Right lobe of liver (tissue), 6 donors: ENCODE data around the gene IL31RA. TPM values are rescaled to one million over a fixed set of nuclear protein-coding genes. Genes with fewer than 3 reads are reported as not detected.

ENCODE experiments used
- ATAC-seq, 4 donors: fragments of 200-7000 bp; cut with Tn5 transposase; one replicate each; pipeline ENCODE4 v1.9.1; 2020; ENCODE audit warnings: mild to moderate bottlenecking in 4 of 4, moderate library complexity in 4 of 4
- DNase-seq, 3 donors: peaks; one replicate each; pipeline ENCODE4 v3.0.0-alpha.2; 2020
- H3K27ac ChIP-seq, 3 donors: fragments of 200-600 bp; one replicate each; pipeline ENCODE4 v1.8.0; 2022
- H3K27me3 ChIP-seq, 2 donors: fragments of 200-600 bp; one replicate each; pipeline ENCODE4 v1.8.0; 2022
- H3K36me3 ChIP-seq, 4 donors: fragments of 200-600 bp; sonication (generic) in 1 of 4; one replicate each; pipeline versions ENCODE4 v1.5.1 to v1.8.0; 2017 to 2022; ENCODE audit warnings: control low read depth in 1 of 4
- H3K4me1 ChIP-seq, 4 donors: fragments of 200-600 bp; sonication (generic) in 1 of 4; one replicate each; pipeline versions ENCODE4 v1.5.1 to v1.8.0; 2017 to 2022; ENCODE audit warnings: control low read depth in 1 of 4
- H3K4me3 ChIP-seq, 3 donors: fragments of 200-600 bp; one replicate each; pipeline ENCODE4 v1.8.0; 2022
- H3K9me3 ChIP-seq, 4 donors: fragments of 200-600 bp; sonication (generic) in 1 of 4; one replicate each; pipeline versions ENCODE4 v1.5.1 to v1.8.0; 2017 to 2022; ENCODE audit warnings: control low read depth in 1 of 4
- CTCF ChIP-seq, 4 donors: fragments of 200-600 bp in 3 of 4; fragments of 450-650 bp in 1 of 4; IDR thresholded peaks; one replicate each; pipeline versions ENCODE4 v1.5.1 to v1.8.0; 2016 to 2022; ENCODE audit warnings: antibody characterized with exemption in 4 of 4, mild to moderate bottlenecking in 2 of 4
- POLR2A ChIP-seq: fragments of 450-650 bp; IDR thresholded peaks from one replicate; pipeline ENCODE4 v1.6.1; 2017; ENCODE audit warnings: antibody characterized with exemption, mild to moderate bottlenecking
- WGBS: methylation state at CpG from one replicate; pipeline ENCODE4 v1.1.6; 2018; ENCODE audit warnings: low coverage, low lambda C conversion rate; ENCODE audit not compliant: insufficient coverage; ENCODE audit errors: missing lambda C conversion rate; 5-methylcytosine and 5-hydroxymethylcytosine counted together
- intact Hi-C, 2 donors: fragments of 100-400 bp; cut with DNase I; formaldehyde crosslinking; loops; one replicate each; pipeline versions ENCODE4 v1.11.2 to v1.14.1; 2022
- total RNA-seq, 6 experiments: library from RNA; depleted of rRNA in 2 of 6; stranded (reverse); fragments of >200 nt in 2 of 6; fragmentation: NEBNext Ultra II Directional in 3 of 6; extraction: Animal tissue kit (Norgen Biotek cat#: 25700) in 3 of 6; gene quantifications; one replicate each; pipeline versions ENCODE4 v1.1.0 to v1.2.4, GENCODE V29; 2016 to 2023
- donor health status: DM: no; HTN: yes; CAD: no.
- donor health status: DM: no; HTN: no; CAD: no.
- donor health status: DM: no; HTN: no; CAD: no.
- donor health status: DM: no; HTN: yes; CAD: no.
- donor health status: DM: no; HTN: yes; CAD: no.

The IL31RA gene
- total RNA-seq, 6 experiments from 2014 or later: not detected

DNA sequence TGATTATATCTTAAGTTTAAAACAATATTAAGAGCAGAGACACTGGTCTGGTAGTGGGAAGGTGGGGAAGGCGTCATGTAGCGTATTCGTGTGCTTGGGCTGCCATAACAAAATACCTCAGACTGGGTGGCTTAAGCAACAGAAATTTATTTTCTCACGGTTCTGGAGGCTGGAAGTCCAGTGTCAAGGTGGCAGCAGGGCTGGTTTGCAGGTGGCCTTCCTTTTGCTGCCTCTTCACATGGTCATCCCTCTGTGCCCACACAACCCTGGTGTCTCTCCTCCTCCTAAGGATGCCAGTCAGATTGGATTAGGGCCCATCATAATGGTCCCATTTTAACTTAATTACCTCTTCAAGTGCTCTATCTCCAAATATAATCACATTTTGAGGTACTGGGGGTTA, 9.6 kb downstream of the IL31RA start:
- no peaks in the 10 kb centered on the region for H3K4me1 ChIP-seq
- TF ChIP-seq CTCF (IDR thresholded peaks at IDR 0.05) (no peak), POLR2A (no peak)
- DNase-seq (no peak), ATAC-seq (no peak)
- H3K27me3 ChIP-seq: no peaks in the 10 kb centered on the region
- no peaks in the 10 kb centered on the region for H3K36me3 ChIP-seq
- no peak overlapping the region for H3K4me3 ChIP-seq
- H3K27ac ChIP-seq: no peak overlapping the region
- WGBS: 75% methylated on average over 4 of the region's 4 CpGs
- intact Hi-C loops: no loop called here
- H3K9me3 ChIP-seq: no peaks in the 10 kb centered on the region

DNA sequence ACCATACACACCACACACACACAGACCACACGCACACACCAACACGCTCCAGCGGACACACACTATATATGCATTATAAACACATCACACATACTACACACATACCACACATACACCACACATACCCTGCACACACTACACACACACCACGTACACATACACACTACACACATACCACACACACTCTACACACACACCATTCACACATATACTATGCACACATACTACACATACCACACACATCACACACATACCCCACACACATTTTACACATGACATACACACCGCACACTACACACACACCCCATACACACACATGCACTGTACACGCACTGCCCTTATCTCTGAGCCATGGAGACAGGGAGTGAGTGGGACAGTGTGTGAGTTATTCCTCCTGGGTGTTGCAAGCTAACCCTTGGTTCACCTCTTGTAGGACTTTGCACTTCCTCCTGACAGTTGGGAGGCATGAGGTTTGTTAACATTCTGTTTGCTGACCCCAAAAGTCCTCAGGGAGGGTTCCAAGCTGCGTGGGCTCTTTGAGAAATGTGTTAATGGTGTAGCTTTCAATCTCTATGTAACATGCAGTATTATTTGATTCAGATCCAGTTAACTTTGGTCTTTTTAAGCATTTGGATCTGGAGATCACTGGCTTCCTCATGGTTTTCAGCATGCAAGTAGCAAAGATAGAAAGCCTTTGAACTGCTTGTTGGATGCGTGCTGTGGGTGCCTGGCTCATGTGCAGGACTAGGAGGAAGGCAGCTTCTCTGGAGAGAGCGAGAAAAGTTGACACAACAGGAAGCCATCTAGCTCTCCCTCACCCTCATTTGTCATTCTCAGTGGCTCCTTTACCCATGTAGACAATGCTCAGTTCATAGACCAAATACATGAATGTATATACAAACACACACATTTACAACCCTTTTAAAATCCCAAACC, 13.7 kb downstream of the IL31RA start:
- ATAC-seq (peak; percentile 46 to 75 (median 65)), DNase-seq (no peak)
- H3K4me1 ChIP-seq: no peaks in the 10 kb centered on the region
- intact Hi-C loops: no loop called here
- 68% methylated on average over 9 of the region's 9 CpGs for WGBS
- H3K27me3 ChIP-seq: no peaks in the 10 kb centered on the region
- no peaks in the 10 kb centered on the region for H3K36me3 ChIP-seq
- no peak overlapping the region for H3K4me3 ChIP-seq
- no peak overlapping the region for H3K27ac ChIP-seq
- no peaks in the 10 kb centered on the region for H3K9me3 ChIP-seq
- no peak for TF ChIP-seq POLR2A
- no peak for TF ChIP-seq CTCF (IDR thresholded peaks at IDR 0.05)

DNA sequence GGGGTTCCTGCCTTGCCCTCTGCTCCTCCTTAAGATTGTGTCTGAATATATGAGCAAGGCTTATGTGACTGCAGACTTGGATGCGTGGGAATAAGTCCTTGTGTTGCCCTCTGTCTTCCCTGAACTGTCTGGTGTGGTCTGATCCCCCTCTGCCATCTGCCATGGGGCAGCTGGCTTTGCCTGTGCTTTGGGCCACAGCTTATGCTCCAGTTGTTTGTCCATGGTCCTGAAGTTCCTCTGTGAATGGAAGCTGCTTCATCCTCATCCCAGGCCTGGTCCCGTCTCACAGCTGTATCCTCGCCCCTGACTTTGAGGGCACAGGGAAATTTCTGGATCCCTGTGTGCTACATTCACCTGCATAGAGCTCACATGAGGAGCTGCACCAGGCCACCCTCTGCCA, 14.7 kb downstream of the IL31RA start:
- TF ChIP-seq CTCF (IDR thresholded peaks at IDR 0.05): no peak
- no peak for TF ChIP-seq POLR2A
- Histone ChIP-seq H3K4me1 (no peaks in the 10 kb centered on the region), H3K4me3 (no peak overlapping the region), H3K9me3 (no peaks in the 10 kb centered on the region), H3K27me3 (no peaks in the 10 kb centered on the region), H3K36me3 (no peaks in the 10 kb centered on the region), H3K27ac (no peak overlapping the region)
- DNase-seq: no peak
- peak in 1 of 4 donors; percentile 41 for ATAC-seq
- intact Hi-C loops: no loop called here
- 100% methylated on average over 3 of the region's 3 CpGs for WGBS

GRCh38 chr5:55866485-55866884, 15.3 kb downstream of the IL31RA start:
- H3K36me3 ChIP-seq: no peaks in the 10 kb centered on the region
- H3K27me3 ChIP-seq: no peaks in the 10 kb centered on the region
- DNase-seq (peak in 2 of 3 donors; percentile 31 to 75), ATAC-seq (peak; percentile 64 to 84 (median 68))
- no peaks in the 10 kb centered on the region for H3K9me3 ChIP-seq
- no peaks in the 10 kb centered on the region for H3K4me1 ChIP-seq
- 22% methylated on average over 8 of the region's 8 CpGs for WGBS
- no peak overlapping the region for H3K27ac ChIP-seq
- intact Hi-C loops: no loop called here
- TF ChIP-seq CTCF (IDR thresholded peaks at IDR 0.05): no peak
- TF ChIP-seq POLR2A: no peak
- H3K4me3 ChIP-seq: no peak overlapping the region
